GM12878 (cell line): Measurements from ENCODE around the gene B4GALT1. TPM values are rescaled to one million over a fixed set of nuclear protein-coding genes. Genes with fewer than 3 reads are reported as not detected.
A peak's percentile ranks its signal among the peaks of the same experiment; 100 is the strongest.

Experiments
- ATAC-seq: fragments of 200-7000 bp; cut with Tn5 transposase; 3 replicates; pipeline ENCODE4 v1.9.1; 2020; ENCODE audit warnings: mild to moderate bottlenecking, moderate library complexity
- BruUV-seq: library from RNA; stranded (reverse); fragments of 400-500 nt; replicated peaks from 2 replicates; lab custom pipeline; 2021; lab: Mats Ljungman, UMichigan
- CTCF ChIA-PET: fragments of 300-600 bp; sonication (Branson Sonifier 250); formaldehyde crosslinking; extraction: SDS; loops from one replicate; lab custom pipeline; 2021; ENCODE audit warnings: inconsistent platforms; lab: Yijun Ruan, JAX
- POLR2A ChIA-PET: fragments of 350-600 bp; formaldehyde crosslinking; extraction: SDS; loops from one replicate; lab custom pipeline; 2021; ENCODE audit warnings: inconsistent platforms; lab: Charles Lee
- RAD21 ChIA-PET: fragments of 300-600 bp; sonication (Branson Sonifier 250); formaldehyde crosslinking; loops from one replicate; lab custom pipeline; 2023; ENCODE audit warnings: antibody characterized with exemption; ENCODE audit not compliant: unreplicated experiment; lab: Charles Lee
- SMC1A ChIA-PET: fragments of 300-600 bp; sonication (Branson Sonifier 250); formaldehyde crosslinking; loops from one replicate; lab custom pipeline; 2023; ENCODE audit not compliant: unreplicated experiment, uncharacterized antibody; lab: Charles Lee
- DNase-seq: peaks from one replicate; pipeline ENCODE4 v3.0.0-alpha.2; 2011; ENCODE audit warnings: low read depth, low spot score
- FAIRE-seq: peaks from 3 replicates; lab custom pipeline; 2011; peaks lifted over from hg19 to GRCh38; lab: Jason Lieb, UNC
- H2AFZ ChIP-seq: 2 replicates; pipeline ENCODE4 v1.6.0; 2011; ENCODE audit warnings: low read depth, low read length, control low read depth; ENCODE audit not compliant: control insufficient read depth
- H3K27ac ChIP-seq: 2 replicates; pipeline ENCODE4 v1.5.1; 2011; ENCODE audit warnings: control low read depth; ENCODE audit not compliant: control insufficient read depth, insufficient read depth
- H3K27me3 ChIP-seq, 2 experiments: replicated peaks in 1 of 2; 2 replicates each; pipeline versions ENCODE4 v1.6.0 to v1.6.1; 2011; ENCODE audit warnings: low read length in 1 of 2; ENCODE audit not compliant: control insufficient read depth in 2 of 2, insufficient read depth in 2 of 2
- H3K36me3 ChIP-seq, 2 experiments: 2 replicates each; pipeline ENCODE4 v1.5.1; 2011; ENCODE audit warnings: low read length in 1 of 2; ENCODE audit not compliant: control insufficient read depth in 2 of 2, insufficient read depth in 2 of 2
- H3K4me1 ChIP-seq: 2 replicates; pipeline ENCODE4 v1.6.1; 2011; ENCODE audit warnings: mild to moderate bottlenecking, low read length, moderate library complexity, mixed read lengths; ENCODE audit not compliant: control insufficient read depth, insufficient read depth
- H3K4me2 ChIP-seq: 2 replicates; pipeline ENCODE4 v1.6.0; 2011; ENCODE audit warnings: control low read depth; ENCODE audit not compliant: control insufficient read depth, insufficient read depth
- H3K4me3 ChIP-seq: fragments of 200-600 bp; sonication (generic); 2 replicates; pipeline ENCODE4 v1.5.1; 2016
- H3K79me2 ChIP-seq: 2 replicates; pipeline ENCODE4 v1.6.0; 2011; ENCODE audit warnings: low read length; ENCODE audit not compliant: control insufficient read depth, insufficient read depth
- H3K9ac ChIP-seq: 2 replicates; pipeline ENCODE4 v1.8.0; 2011; ENCODE audit warnings: low read length, control low read depth, mixed read lengths; ENCODE audit not compliant: control insufficient read depth, insufficient read depth
- H3K9me3 ChIP-seq: replicated peaks from 3 replicates; pipeline ENCODE4 v1.5.1; 2011; ENCODE audit warnings: mild to moderate bottlenecking, low read length; ENCODE audit not compliant: control insufficient read depth, insufficient read depth
- H4K20me1 ChIP-seq: 2 replicates; pipeline ENCODE4 v1.6.0; 2011; ENCODE audit not compliant: control insufficient read depth, insufficient read depth
- ASH2L ChIP-seq: fragments of 300-600, 200-600 bp; sonication (generic); IDR thresholded peaks from 2 replicates; pipeline ENCODE4 v1.6.1; 2017; ENCODE audit warnings: low read depth, mild to moderate bottlenecking, borderline replicate concordance
- CEBPZ ChIP-seq: fragments of 150-350 bp; IDR thresholded peaks from 2 replicates; pipeline ENCODE4 v1.6.1; 2016; ENCODE audit warnings: low read depth, low read length
- DPF2 ChIP-seq: fragments of 450-650 bp; IDR thresholded peaks from 2 replicates; pipeline ENCODE4 v1.6.1; 2017; ENCODE audit warnings: mild to moderate bottlenecking
- E4F1 ChIP-seq: fragments of 450-650 bp; IDR thresholded peaks from 2 replicates; pipeline ENCODE4 v1.6.1; 2018; ENCODE audit warnings: borderline replicate concordance, mild to moderate bottlenecking; ENCODE audit not compliant: partially characterized antibody
- EED ChIP-seq: sonication (generic); IDR thresholded peaks from 2 replicates; pipeline ENCODE4 v1.6.1; 2016; ENCODE audit warnings: antibody characterized with exemption, low read depth
- ETV6 ChIP-seq, 2 experiments: fragments of 450-650 bp in 1 of 2; IDR thresholded peaks in 1 of 2; conservative IDR thresholded peaks in 1 of 2; 2 replicates each; pipeline ENCODE4 v1.6.1; 2014; ENCODE audit warnings: antibody characterized with exemption in 1 of 2, borderline replicate concordance in 1 of 2, low read depth in 1 of 2, mild to moderate bottlenecking in 1 of 2, moderate library complexity in 1 of 2
- FOXM1 ChIP-seq: IDR thresholded peaks from 2 replicates; pipeline ENCODE4 v1.6.1; 2012; ENCODE audit warnings: low read depth, mild to moderate bottlenecking, inconsistent platforms, low read length, moderate library complexity
- JUND ChIP-seq: IDR thresholded peaks from 2 replicates; pipeline ENCODE4 v1.6.1; 2012; ENCODE audit warnings: low read depth, mild to moderate bottlenecking, low read length, improper control_type of control experiment, moderate library complexity
- MYC ChIP-seq: IDR thresholded peaks from 2 replicates; pipeline ENCODE4 v1.6.1; 2011; ENCODE audit warnings: mild to moderate bottlenecking, low read length, moderate library complexity, inconsistent platforms; ENCODE audit not compliant: insufficient read depth, insufficient replicate concordance, insufficient read length, severe bottlenecking
- NFIC ChIP-seq: IDR thresholded peaks from 2 replicates; pipeline ENCODE4 v1.6.1; 2012; ENCODE audit warnings: low read depth, mild to moderate bottlenecking, inconsistent platforms, low read length, moderate library complexity
- POLR2AphosphoS5 ChIP-seq: IDR thresholded peaks from 2 replicates; pipeline ENCODE4 v1.6.1; 2011; ENCODE audit warnings: mild to moderate bottlenecking, low read length, inconsistent platforms
- RAD21 ChIP-seq: IDR thresholded peaks from 2 replicates; pipeline ENCODE4 v1.6.1; 2011; ENCODE audit warnings: mild to moderate bottlenecking, low read depth, low read length, moderate library complexity; ENCODE audit not compliant: insufficient read depth
- TARDBP ChIP-seq: IDR thresholded peaks from 2 replicates; pipeline ENCODE4 v1.6.1; 2016; ENCODE audit warnings: borderline replicate concordance
- TCF3 ChIP-seq: IDR thresholded peaks from 2 replicates; pipeline ENCODE4 v1.6.1; 2012; ENCODE audit warnings: low read depth, mild to moderate bottlenecking, low read length, borderline replicate concordance; ENCODE audit not compliant: insufficient read depth
- YY1 ChIP-seq: IDR thresholded peaks from 2 replicates; pipeline ENCODE4 v1.6.1; 2011; ENCODE audit warnings: low read depth, mild to moderate bottlenecking, low read length
- ZNF274 ChIP-seq: IDR thresholded peaks from one replicate; pipeline ENCODE4 v1.8.0; 2011; ENCODE audit not compliant: insufficient read length, insufficient read depth
- WGBS: methylation state at CpG from one replicate; pipeline ENCODE4 v1.1.6; 2016; ENCODE audit warnings: low lambda C conversion rate; ENCODE audit not compliant: insufficient replicate concordance, insufficient coverage; ENCODE audit errors: missing lambda C conversion rate; 5-methylcytosine and 5-hydroxymethylcytosine counted together
- in situ Hi-C: fragments of 300-500 bp; cut with MboI; formaldehyde crosslinking; loops from 9 replicates; pipeline ENCODE4 v1.14.3; 2018; ENCODE audit warnings: mixed read lengths
- intact Hi-C: fragments of 100-400 bp; cut with micrococcal nuclease; formaldehyde crosslinking; loops from one replicate; pipeline ENCODE4 v1.14.2; 2022; ENCODE audit not compliant: unreplicated experiment
- polyA plus RNA-seq, 11 experiments: library from polyadenylated mRNA; depleted of rRNA in 4 of 11; unstranded in 6 of 11; stranded (reverse) in 5 of 11; fragments of >200 nt; fragmentation: Nextera tagmentation in 4 of 11; fragmentation: Illumina TruSeq in 1 of 11; extraction: Ambion mirVana in 4 of 11; extraction: Trizol in 1 of 11; gene quantifications; 1 replicate in 1 of 11; 2 replicates in 10 of 11; pipeline versions ENCODE4 v1.2.1 to v1.2.3, GENCODE V29; 2011 to 2016; ENCODE audit warnings: inconsistent platforms in 2 of 11, missing spikeins in 2 of 11, low read depth in 1 of 11
- total RNA-seq, 4 experiments: library from RNA; depleted of rRNA in 3 of 4; stranded (reverse); fragments of >200 nt in 3 of 4; fragmentation: Illumina TruSeq in 1 of 4; extraction: Trizol in 1 of 4; gene quantifications; 2 replicates each; pipeline versions ENCODE4 v1.2.1 to v1.2.3, GENCODE V29; 2013 to 2021
- TF ChIP-seq, protein P1 (sequence below): IDR thresholded peaks from 2 replicates; pipeline ENCODE4 v1.6.1; 2011; ENCODE audit warnings: low read depth, low read length, improper control_type of control experiment, borderline replicate concordance

Gene B4GALT1
- total and polyA plus RNA-seq, 10 of the 15 experiments (the other 5 are each of a cell fraction or from before 2014, with no cell fraction given) = 12.7 to 79.0 (median 41.0) TPM

DNA sequence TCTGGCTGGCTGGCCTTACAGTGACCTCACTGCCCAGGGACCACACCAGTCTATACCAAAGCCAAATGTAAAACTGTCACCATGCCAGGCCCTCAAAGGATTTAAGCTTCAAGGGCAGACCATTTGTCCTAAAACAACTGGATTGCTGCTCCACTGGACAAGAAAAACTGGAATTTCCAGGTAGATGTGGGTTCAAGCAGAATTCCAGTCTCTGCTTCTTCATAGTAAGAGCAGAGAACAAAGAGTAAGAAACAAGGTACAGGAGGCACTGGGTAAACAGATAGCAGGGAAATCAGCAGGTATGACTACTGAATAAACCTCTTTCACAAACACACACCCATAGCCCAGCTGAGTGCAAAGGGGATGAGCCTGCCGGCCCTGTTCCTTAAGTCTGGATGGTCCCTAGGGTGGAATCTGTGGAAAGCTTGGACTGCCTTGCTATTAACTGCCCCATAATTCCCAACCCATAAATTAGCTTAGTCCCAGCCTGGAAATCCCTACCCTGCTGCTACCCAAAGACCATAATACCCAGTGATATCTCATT lies 5.5 kb downstream of the B4GALT1 start:
- FAIRE-seq (no peak), ATAC-seq (no peak), DNase-seq (no peak)
- 44% methylated on average over 1 of the region's 1 CpG for WGBS
- H2AFZ ChIP-seq = no peak overlapping the region
- 0 out of 2 replicates have a peak, but pooled peaks cover 3% of the 10 kb centered on the region for H4K20me1 ChIP-seq
- ChIA-PET POLR2A (interaction anchor here (0.6 to 8.5 kb wide), 13 partner anchors 8 to 163 kb away, joined by 3 to 73 read pairs (median 3); partner anchors contain the start of gene DNAJA1), SMC1A (interaction anchor here (1.1 to 10.4 kb wide), 12 partner anchors 9 to 132 kb away, joined by 3 to 172 read pairs (median 7); no protein-coding TSS in a partner anchor), CTCF (interaction anchor here (0.9 to 7.2 kb wide), 9 partner anchors 9 to 83 kb away, joined by 3 to 58 read pairs (median 10); no protein-coding TSS in a partner anchor), RAD21 (interaction anchor here (1.0 to 7.2 kb wide), 9 partner anchors 10 to 81 kb away, joined by 3 to 46 read pairs (median 6); no protein-coding TSS in a partner anchor)
- peak overlapping the region; percentile 86 for H3K4me2 ChIP-seq
- in situ Hi-C loops (no loop called here), intact Hi-C loops (loop anchor here (5.0 to 10.0 kb wide), 2 partner anchors 34 to 133 kb away; partner anchors contain the start of gene NFX1)
- H3K79me2 ChIP-seq = peaks cover 100% of the 10 kb centered on the region
- BruUV-seq = no TSS peak
- peaks cover 62% of the 10 kb centered on the region for H3K4me1 ChIP-seq
- peak overlapping the region; percentile 90 for H3K4me3 ChIP-seq
- H3K27me3 ChIP-seq = no peaks in the 10 kb centered on the region
- no peaks in the 10 kb centered on the region for H3K9me3 ChIP-seq
- peak overlapping the region; percentile 70 for H3K9ac ChIP-seq
- peak overlapping the region; percentile 92 for H3K27ac ChIP-seq
- no peaks in the 10 kb centered on the region; a peak in 1 of 4 replicates for H3K36me3 ChIP-seq
- TF ChIP-seq EED (no peak), TARDBP (no peak), MYC (no peak), DPF2 (no peak), ETV6 (conservative IDR thresholded peaks at IDR 0.05 in 1 of 2, IDR thresholded peaks at IDR 0.05 in 1 of 2; ENCODE audit: borderline replicate concordance in 1 of 2, low read depth in 1 of 2) (no peak), NFIC (no peak), ASH2L (no peak), YY1 (no peak), RAD21 (no peak), TCF3 (no peak), E4F1 (no peak), POLR2AphosphoS5 (no peak), CEBPZ (no peak), JUND (no peak), FOXM1 (no peak), ZNF274 (no peak)
- TF ChIP-seq, protein P1, sequence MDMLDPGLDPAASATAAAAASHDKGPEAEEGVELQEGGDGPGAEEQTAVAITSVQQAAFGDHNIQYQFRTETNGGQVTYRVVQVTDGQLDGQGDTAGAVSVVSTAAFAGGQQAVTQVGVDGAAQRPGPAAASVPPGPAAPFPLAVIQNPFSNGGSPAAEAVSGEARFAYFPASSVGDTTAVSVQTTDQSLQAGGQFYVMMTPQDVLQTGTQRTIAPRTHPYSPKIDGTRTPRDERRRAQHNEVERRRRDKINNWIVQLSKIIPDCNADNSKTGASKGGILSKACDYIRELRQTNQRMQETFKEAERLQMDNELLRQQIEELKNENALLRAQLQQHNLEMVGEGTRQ = no peak
